Astrocyte (in vitro differentiated cells and primary cell): ENCODE measurements around the gene TMPRSS6. TPM values are rescaled to one million over a fixed set of nuclear protein-coding genes. Genes with fewer than 3 reads are reported as not detected.

Source experiments
- DNase-seq: peaks from one replicate; pipeline ENCODE4 v3.0.0-alpha.2; 2010; ENCODE audit warnings: low read depth
- FAIRE-seq: peaks from 2 replicates; lab custom pipeline; 2011; peaks lifted over from hg19 to GRCh38; lab: Jason Lieb, UNC
- H2AFZ ChIP-seq: 2 replicates; pipeline ENCODE4 v1.6.0; 2012; ENCODE audit warnings: low read depth, low read length, inconsistent platforms
- H3K27ac ChIP-seq: 2 replicates; pipeline ENCODE4 v1.5.1; 2011; ENCODE audit warnings: low read depth, low read length, inconsistent platforms
- H3K27me3 ChIP-seq: 2 replicates; pipeline ENCODE4 v1.6.0; 2011; ENCODE audit warnings: low read length, inconsistent platforms; ENCODE audit not compliant: insufficient read depth
- H3K36me3 ChIP-seq: 2 replicates; pipeline ENCODE4 v1.5.1; 2011; ENCODE audit warnings: low read length, inconsistent platforms; ENCODE audit not compliant: insufficient read depth
- H3K4me1 ChIP-seq: 2 replicates; pipeline ENCODE4 v1.5.1; 2011; ENCODE audit warnings: low read length, inconsistent platforms; ENCODE audit not compliant: insufficient read depth
- H3K4me2 ChIP-seq: 2 replicates; pipeline ENCODE4 v1.6.0; 2012; ENCODE audit warnings: low read length, inconsistent platforms
- H3K4me3 ChIP-seq: 2 replicates; pipeline ENCODE4 v1.5.1; 2011; ENCODE audit warnings: low read depth, mild to moderate bottlenecking, low read length, inconsistent platforms; ENCODE audit not compliant: insufficient read depth
- H3K79me2 ChIP-seq: 2 replicates; pipeline ENCODE4 v1.6.0; 2012; ENCODE audit warnings: mild to moderate bottlenecking, low read length, inconsistent platforms; ENCODE audit not compliant: insufficient read depth
- H3K9ac ChIP-seq: 2 replicates; pipeline ENCODE4 v1.6.0; 2012; ENCODE audit warnings: mild to moderate bottlenecking, low read length, inconsistent platforms
- H3K9me3 ChIP-seq: 2 replicates; pipeline ENCODE4 v1.5.1; 2012; ENCODE audit warnings: low read depth, mild to moderate bottlenecking, low read length, inconsistent platforms; ENCODE audit not compliant: insufficient read depth
- H4K20me1 ChIP-seq: 2 replicates; pipeline ENCODE4 v1.6.0; 2012; ENCODE audit warnings: low read length, inconsistent platforms; ENCODE audit not compliant: insufficient read depth
- H3K27ac Mint-ChIP-seq: one replicate; pipeline ENCODE4 v1.8.0; 2021; ENCODE audit warnings: mild to moderate bottlenecking, mixed read lengths; ENCODE audit not compliant: unreplicated experiment
- H3K27me3 Mint-ChIP-seq: one replicate; pipeline ENCODE4 v1.8.0; 2021; ENCODE audit warnings: low read depth, mixed read lengths; ENCODE audit not compliant: unreplicated experiment
- H3K36me3 Mint-ChIP-seq: one replicate; pipeline ENCODE4 v1.8.0; 2021; ENCODE audit warnings: low read depth, mixed read lengths; ENCODE audit not compliant: unreplicated experiment
- H3K4me1 Mint-ChIP-seq: one replicate; pipeline ENCODE4 v1.8.0; 2021; ENCODE audit warnings: low read depth, mixed read lengths; ENCODE audit not compliant: unreplicated experiment
- H3K4me3 Mint-ChIP-seq: one replicate; pipeline ENCODE4 v1.8.0; 2021; ENCODE audit warnings: mild to moderate bottlenecking, moderate library complexity, mixed read lengths; ENCODE audit not compliant: unreplicated experiment
- H3K9me3 Mint-ChIP-seq: one replicate; pipeline ENCODE4 v1.8.0; 2021; ENCODE audit warnings: mild to moderate bottlenecking, mixed read lengths; ENCODE audit not compliant: unreplicated experiment
- CTCF ChIP-seq: IDR thresholded peaks from 2 replicates; pipeline ENCODE4 v1.5.1; 2011; ENCODE audit warnings: low read depth, mild to moderate bottlenecking, inconsistent platforms, low read length, moderate library complexity; ENCODE audit not compliant: insufficient read depth
- EZH2 ChIP-seq: IDR thresholded peaks from 2 replicates; pipeline ENCODE4 v1.6.1; 2012; ENCODE audit warnings: mild to moderate bottlenecking, low read length, inconsistent platforms; ENCODE audit not compliant: insufficient read depth
- total RNA-seq: library from RNA; stranded (reverse); gene quantifications from 2 replicates; pipeline ENCODE4 v1.2.1, GENCODE V29; 2021

The TMPRSS6 gene
- total RNA-seq, 1 donor from 2014 or later: not detected

GRCh38 chr22:37113757-37114156, 4.2 kb upstream of the TMPRSS6 start:
- no peaks in the 10 kb centered on the region for H3K36me3 ChIP-seq
- no peaks in the 10 kb centered on the region for H3K79me2 ChIP-seq
- H3K27ac Mint-ChIP-seq: no peak overlapping the region
- no peak overlapping the region for H3K4me2 ChIP-seq
- no peak overlapping the region for H3K9ac ChIP-seq
- peaks cover 2% of the 10 kb centered on the region for H3K9me3 Mint-ChIP-seq
- H3K27me3 ChIP-seq: peaks cover 9% of the 10 kb centered on the region
- peaks cover 39% of the 10 kb centered on the region for H3K27me3 Mint-ChIP-seq
- TF ChIP-seq EZH2: no peak
- TF ChIP-seq CTCF: no peak
- H3K4me1 Mint-ChIP-seq: no peaks in the 10 kb centered on the region
- H4K20me1 ChIP-seq: no peaks in the 10 kb centered on the region
- no peaks in the 10 kb centered on the region for H3K36me3 Mint-ChIP-seq
- no peak overlapping the region for H2AFZ ChIP-seq
- DNase-seq (no peak), FAIRE-seq (no peak)
- H3K4me3 Mint-ChIP-seq: no peak overlapping the region
- H3K4me1 ChIP-seq: no peaks in the 10 kb centered on the region
- H3K27ac ChIP-seq: no peak overlapping the region
- H3K9me3 ChIP-seq: no peaks in the 10 kb centered on the region
- H3K4me3 ChIP-seq: no peak overlapping the region

GRCh38 chr22:37112084-37112728, 2.7 kb upstream of the TMPRSS6 start:
- Histone ChIP-seq H3K4me2 (no peak overlapping the region), H2AFZ (no peak overlapping the region), H3K4me1 (no peaks in the 10 kb centered on the region), H3K9ac (no peak overlapping the region), H3K79me2 (no peaks in the 10 kb centered on the region), H3K27ac (no peak overlapping the region), H3K9me3 (no peaks in the 10 kb centered on the region), H3K36me3 (no peaks in the 10 kb centered on the region), H3K4me3 (no peak overlapping the region), H3K27me3 (peaks cover 9% of the 10 kb centered on the region), H4K20me1 (no peaks in the 10 kb centered on the region)
- FAIRE-seq: no peak
- H3K4me3 Mint-ChIP-seq: no peak overlapping the region
- peaks cover 45% of the 10 kb centered on the region for H3K27me3 Mint-ChIP-seq
- no peak for DNase-seq
- TF ChIP-seq CTCF (no peak), EZH2 (no peak)
- no peaks in the 10 kb centered on the region for H3K4me1 Mint-ChIP-seq
- no peaks in the 10 kb centered on the region for H3K36me3 Mint-ChIP-seq
- peaks cover 2% of the 10 kb centered on the region for H3K9me3 Mint-ChIP-seq
- H3K27ac Mint-ChIP-seq: no peak overlapping the region

- DNase-seq (no peak), FAIRE-seq (no peak)
- no peak overlapping the region for H2AFZ ChIP-seq
- TF ChIP-seq EZH2 (no peak), CTCF (no peak)
- Mint-ChIP-seq H3K27ac (no peak overlapping the region), H3K9me3 (peaks cover 2% of the 10 kb centered on the region), H3K27me3 (peaks cover 50% of the 10 kb centered on the region), H3K4me1 (no peaks in the 10 kb centered on the region), H3K4me3 (no peak overlapping the region), H3K36me3 (no peaks in the 10 kb centered on the region)
- H3K4me3 ChIP-seq: no peak overlapping the region
- H3K9me3 ChIP-seq: no peaks in the 10 kb centered on the region
- no peaks in the 10 kb centered on the region for H3K36me3 ChIP-seq
- no peaks in the 10 kb centered on the region for H4K20me1 ChIP-seq
- H3K79me2 ChIP-seq: no peaks in the 10 kb centered on the region
- peaks cover 7% of the 10 kb centered on the region for H3K27me3 ChIP-seq
- no peak overlapping the region for H3K9ac ChIP-seq
- H3K4me1 ChIP-seq: no peaks in the 10 kb centered on the region
- H3K27ac ChIP-seq: no peak overlapping the region
- no peak overlapping the region for H3K4me2 ChIP-seq
These were observed 1.7 kb upstream of the TMPRSS6 start for GRCh38 chr22:37111156-37111717.
